Measurements from ENCODE around the gene CREG2. TPM values are rescaled to one million over a fixed set of nuclear protein-coding genes. Genes with fewer than 3 reads are reported as not detected.
A peak's percentile ranks its signal among the peaks of the same experiment; 100 is the strongest.

The CREG2 gene
- total RNA-seq, 2 donors from 2014 or later = not detected

GRCh38 chr2:101383016-101383541 lies 4.2 kb downstream of the CREG2 start:
- DNase-seq = no peak
- intact Hi-C loops (cut with DNase I) = no loop called here

GRCh38 chr2:101382442-101382841 lies 4.9 kb downstream of the CREG2 start:
- ATAC-seq (no peak), DNase-seq (no peak)
- intact Hi-C loops (cut with DNase I) = no loop called here

More at GRCh38 chr2:101383016-101383541, 4.2 kb downstream of the CREG2 start:
- no peak for ATAC-seq

- DNase-seq = peak; percentile 55
- intact Hi-C loops (cut with DNase I) = no loop called here
- ATAC-seq = peak; percentile 81 to 90
Observed at GRCh38 chr2:101380376-101380775, 6.9 kb downstream of the CREG2 start.

GRCh38 chr2:101379091-101379490 lies 8.2 kb downstream of the CREG2 start:
- no peak for ATAC-seq
- intact Hi-C loops (cut with DNase I) = no loop called here
- no peak for DNase-seq

GRCh38 chr2:101375653-101376052 lies 11.7 kb downstream of the CREG2 start:
- peak; percentile 27 to 30 for ATAC-seq
- intact Hi-C loops (cut with DNase I) = no loop called here
- DNase-seq = no peak

GRCh38 chr2:101374821-101375561 lies 12.3 kb downstream of the CREG2 start:
- intact Hi-C loops (cut with DNase I) = no loop called here
- ATAC-seq = no peak
- no peak for DNase-seq

GRCh38 chr2:101372792-101373191 lies 14.5 kb downstream of the CREG2 start:
- no peak for DNase-seq
- intact Hi-C loops (cut with DNase I) = no loop called here
- no peak for ATAC-seq

- intact Hi-C loops (cut with DNase I) = no loop called here
- ATAC-seq (no peak), DNase-seq (no peak)
Observed at GRCh38 chr2:101371636-101372035, 15.7 kb downstream of the CREG2 start.

GRCh38 chr2:101369100-101369499 lies 18.2 kb downstream of the CREG2 start:
- ATAC-seq (no peak), DNase-seq (no peak)
- intact Hi-C loops (cut with DNase I) = no loop called here

- no peak for ATAC-seq
- DNase-seq = no peak
- intact Hi-C loops (cut with DNase I) = no loop called here
Observed at GRCh38 chr2:101368376-101368775, 18.9 kb downstream of the CREG2 start.

GRCh38 chr2:101367508-101367907 lies 19.8 kb downstream of the CREG2 start:
- intact Hi-C loops (cut with DNase I) = no loop called here
- ATAC-seq = no peak

GRCh38 chr2:101364878-101365277 lies 22.4 kb downstream of the CREG2 start:
- ATAC-seq (no peak), DNase-seq (no peak)
- intact Hi-C loops (cut with DNase I) = no loop called here

More at GRCh38 chr2:101367508-101367907, 19.8 kb downstream of the CREG2 start:
- DNase-seq = no peak

- ATAC-seq (no peak), DNase-seq (no peak)
- intact Hi-C loops (cut with DNase I) = no loop called here
Observed at GRCh38 chr2:101362777-101363176, 24.5 kb downstream of the CREG2 start.

GRCh38 chr2:101362316-101362715 lies 25.0 kb downstream of the CREG2 start:
- intact Hi-C loops (cut with DNase I) = no loop called here
- no peak for ATAC-seq
- DNase-seq = no peak

- ATAC-seq = no peak
- intact Hi-C loops (cut with DNase I) = no loop called here
- no peak for DNase-seq
Observed at GRCh38 chr2:101361522-101361921, 25.8 kb downstream of the CREG2 start.

GRCh38 chr2:101361121-101361520 lies 26.2 kb downstream of the CREG2 start:
- DNase-seq = no peak
- intact Hi-C loops (cut with DNase I) = no loop called here
- no peak for ATAC-seq

- intact Hi-C loops (cut with DNase I) = no loop called here
- ATAC-seq (peak in 1 of 2 donors; percentile 77), DNase-seq (no peak)
Observed at GRCh38 chr2:101360232-101360631, 27.1 kb downstream of the CREG2 start.

GRCh38 chr2:101359410-101359954 lies 27.8 kb downstream of the CREG2 start:
- no peak for ATAC-seq
- intact Hi-C loops (cut with DNase I) = no loop called here
- DNase-seq = no peak

- DNase-seq (no peak), ATAC-seq (no peak)
- intact Hi-C loops (cut with DNase I) = no loop called here
Observed at GRCh38 chr2:101357376-101357775, 29.9 kb downstream of the CREG2 start.

- intact Hi-C loops (cut with DNase I) = no loop called here
- ATAC-seq (peak in 1 of 2 donors; percentile 57), DNase-seq (no peak)
Observed at GRCh38 chr2:101356521-101356920, 30.8 kb downstream of the CREG2 start.

- intact Hi-C loops (cut with DNase I) = no loop called here
- no peak for DNase-seq
- ATAC-seq = no peak
Observed at GRCh38 chr2:101356055-101356454, 31.2 kb downstream of the CREG2 start.
